HepG2 (cell line): ENCODE results near the gene ZG16. TPM values are rescaled to one million over a fixed set of nuclear protein-coding genes. Genes with fewer than 3 reads are reported as not detected.

ENCODE experiments used
- FOXC1 ChIP-seq: sonication (generic); formaldehyde crosslinking; IDR thresholded peaks from 2 replicates; pipeline ENCODE4 v1.8.0; 2022; ENCODE audit warnings: mild to moderate bottlenecking, missing genetic modification reagents, borderline replicate concordance
- JUND ChIP-seq: sonication (generic); formaldehyde crosslinking; IDR thresholded peaks from 2 replicates; pipeline ENCODE4 v1.8.0; 2022; ENCODE audit warnings: mild to moderate bottlenecking, missing genetic modification reagents
- KDM3A ChIP-seq: IDR thresholded peaks from 2 replicates; pipeline ENCODE4 v1.6.1; 2018; ENCODE audit warnings: low read depth, missing compliant biosample characterization
- NFKBIZ ChIP-seq: IDR thresholded peaks from 2 replicates; pipeline ENCODE4 v1.6.1; 2018; ENCODE audit warnings: missing genetic modification reagents, missing compliant biosample characterization
- NFYB ChIP-seq: sonication (generic); formaldehyde crosslinking; IDR thresholded peaks from 2 replicates; pipeline ENCODE4 v1.4.0; 2020; ENCODE audit warnings: missing genetic modification reagents
- ZFAT ChIP-seq: sonication (generic); formaldehyde crosslinking; conservative IDR thresholded peaks from 2 replicates; pipeline ENCODE4 v1.8.1; 2023; ENCODE audit warnings: missing genetic modification reagents, inconsistent platforms
- ZMYM4 ChIP-seq: sonication (generic); formaldehyde crosslinking; IDR thresholded peaks from 2 replicates; pipeline ENCODE4 v1.8.1; 2023; ENCODE audit warnings: mild to moderate bottlenecking, missing genetic modification reagents
- ZNF329 ChIP-seq: sonication (generic); formaldehyde crosslinking; IDR thresholded peaks from 2 replicates; pipeline ENCODE4 v1.9.0; 2021; ENCODE audit warnings: low read depth, mild to moderate bottlenecking, missing genetic modification reagents
- ZNF549 ChIP-seq: sonication (generic); formaldehyde crosslinking; IDR thresholded peaks from 2 replicates; pipeline ENCODE4 v1.5.0; 2020; ENCODE audit warnings: missing genetic modification reagents
- ZSCAN29 ChIP-seq: sonication (generic); formaldehyde crosslinking; conservative IDR thresholded peaks from 2 replicates; pipeline ENCODE4 v1.4.0; 2020; ENCODE audit warnings: mild to moderate bottlenecking, missing genetic modification reagents
- polyA plus RNA-seq, 8 experiments: library from polyadenylated mRNA; depleted of rRNA in 3 of 8; stranded (reverse) in 7 of 8; unstranded in 1 of 8; fragments of >200 nt; fragmentation: Illumina TruSeq in 4 of 8; extraction: Trizol in 4 of 8; gene quantifications; 2 replicates each; pipeline versions ENCODE4 v1.2.1 to v1.2.3, GENCODE V29; 2011 to 2016; ENCODE audit warnings: low read depth in 4 of 8, missing spikeins in 1 of 8, mixed read lengths in 1 of 8; ENCODE audit not compliant: insufficient read depth in 1 of 8
- total RNA-seq, 5 experiments: library from RNA; depleted of rRNA; stranded (reverse); fragments of >200 nt; fragmentation: Illumina TruSeq; extraction: Trizol; gene quantifications; 2 replicates each; pipeline ENCODE4 v1.2.3, GENCODE V29; 2016; ENCODE audit warnings: low read depth in 1 of 5
- TF ChIP-seq, protein P1 (sequence below): IDR thresholded peaks from 2 replicates; pipeline ENCODE4 v1.6.1; 2012; ENCODE audit warnings: inconsistent platforms
- TF ChIP-seq, protein P2 (sequence below): sonication (generic); formaldehyde crosslinking; IDR thresholded peaks from 2 replicates; pipeline ENCODE4 v1.8.0; 2022; ENCODE audit warnings: mild to moderate bottlenecking, missing genetic modification reagents, borderline replicate concordance
- TF ChIP-seq, protein P3 (sequence below): sonication (generic); formaldehyde crosslinking; IDR thresholded peaks from 2 replicates; pipeline ENCODE4 v1.4.0; 2020; ENCODE audit warnings: missing genetic modification reagents
- TF ChIP-seq, protein P4 (sequence below): sonication (generic); formaldehyde crosslinking; IDR thresholded peaks from 2 replicates; pipeline ENCODE4 v1.4.0; 2020; ENCODE audit warnings: low read depth, mild to moderate bottlenecking, missing genetic modification reagents
- TF ChIP-seq, protein P5 (sequence below): sonication (generic); formaldehyde crosslinking; IDR thresholded peaks from 2 replicates; pipeline ENCODE4 v1.4.0; 2020; ENCODE audit warnings: mild to moderate bottlenecking, missing genetic modification reagents
- TF ChIP-seq, protein P6 (sequence below): sonication (generic); formaldehyde crosslinking; IDR thresholded peaks from 2 replicates; pipeline ENCODE4 v1.9.0; 2022; ENCODE audit warnings: low read depth, missing genetic modification reagents

ZG16 gene
- total and polyA plus RNA-seq, 2 of the 13 experiments (the other 11 are each of a cell fraction or from before 2014, with no cell fraction given), result 0.04 to 0.07 TPM

DNA sequence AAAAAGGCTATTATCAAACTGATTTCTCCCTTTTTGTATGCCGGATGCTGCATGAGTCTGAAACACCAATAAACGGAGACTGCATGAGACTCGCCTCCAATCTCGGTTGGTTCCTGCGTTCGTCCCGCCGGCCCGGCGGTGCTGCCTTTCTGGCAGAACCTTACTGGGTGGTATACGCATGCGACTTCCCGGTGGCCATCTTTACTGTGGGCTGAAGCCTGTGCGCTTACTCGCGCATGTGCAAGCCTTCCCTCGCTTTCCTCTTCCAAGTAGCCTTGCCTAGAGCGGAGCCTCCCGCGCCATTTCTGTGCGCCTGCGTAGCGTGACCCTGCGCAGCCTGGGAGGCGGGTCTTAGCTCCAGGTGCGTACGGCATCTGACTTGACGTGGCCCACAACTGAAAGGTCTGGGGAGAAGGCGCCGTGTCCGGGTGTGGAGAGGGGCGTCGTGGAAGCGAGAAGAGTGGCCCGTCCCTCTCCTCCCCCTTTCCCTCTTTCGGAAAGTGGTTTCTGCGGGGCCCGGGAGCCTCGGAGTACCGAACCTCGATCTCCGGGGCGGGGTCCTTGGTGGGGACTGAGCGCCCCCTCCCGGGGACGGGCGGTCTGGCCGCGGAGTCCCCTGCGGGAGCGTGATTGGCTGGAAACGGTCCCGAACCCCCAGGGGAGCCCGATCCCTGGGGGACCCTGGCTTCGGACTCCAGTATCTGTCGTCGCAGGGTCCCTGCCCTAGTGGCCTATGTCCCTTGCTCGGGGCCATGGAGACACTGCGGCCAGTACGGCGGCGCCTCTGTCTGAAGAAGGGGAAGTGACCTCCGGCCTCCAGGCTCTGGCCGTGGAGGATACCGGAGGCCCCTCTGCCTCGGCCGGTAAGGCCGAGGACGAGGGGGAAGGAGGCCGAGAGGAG, 38.0 kb downstream of the ZG16 start, which contains the start of gene PAGR1 (continued):
- TF ChIP-seq, protein P1, sequence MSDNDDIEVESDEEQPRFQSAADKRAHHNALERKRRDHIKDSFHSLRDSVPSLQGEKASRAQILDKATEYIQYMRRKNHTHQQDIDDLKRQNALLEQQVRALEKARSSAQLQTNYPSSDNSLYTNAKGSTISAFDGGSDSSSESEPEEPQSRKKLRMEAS, result peak; percentile 95
- TF ChIP-seq, protein P2, sequence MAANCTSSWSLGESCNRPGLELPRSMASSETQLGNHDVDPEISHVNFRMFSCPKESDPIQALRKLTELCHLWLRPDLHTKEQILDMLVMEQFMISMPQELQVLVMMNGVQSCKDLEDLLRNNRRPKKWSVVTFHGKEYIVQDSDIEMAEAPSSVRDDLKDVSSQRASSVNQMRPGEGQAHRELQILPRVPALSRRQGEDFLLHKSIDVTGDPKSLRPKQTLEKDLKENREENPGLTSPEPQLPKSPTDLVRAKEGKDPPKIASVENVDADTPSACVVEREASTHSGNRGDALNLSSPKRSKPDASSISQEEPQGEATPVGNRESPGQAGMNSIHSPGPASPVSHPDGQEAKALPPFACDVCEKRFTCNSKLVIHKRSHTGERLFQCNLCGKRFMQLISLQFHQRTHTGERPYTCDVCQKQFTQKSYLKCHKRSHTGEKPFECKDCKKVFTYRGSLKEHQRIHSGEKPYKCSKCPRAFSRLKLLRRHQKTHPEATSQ (CRISPR knock-in tag), result no peak
- TF ChIP-seq ZNF549 (CRISPR knock-in tag) (no peak), NFKBIZ (CRISPR knock-in tag) (0 out of 2 replicates have a peak, but pooled peaks have one; percentile 29), NFYB (CRISPR knock-in tag) (peak; percentile 50; the same call in 1 of the 2 replicates), ZMYM4 (peak; percentile 82), KDM3A (CRISPR knock-in tag) (peak; percentile 85; the same call in 1 of the 2 replicates), ZFAT (CRISPR knock-in tag) (no peak), ZNF329 (CRISPR knock-in tag) (peak; percentile 52; the same call in 1 of the 2 replicates), ZSCAN29 (CRISPR knock-in tag) (no peak), FOXC1 (CRISPR knock-in tag) (0 out of 2 replicates have a peak, but pooled peaks have one; percentile 24), JUND (CRISPR knock-in tag) (0 out of 2 replicates have a peak, but pooled peaks have one; percentile 15)
- TF ChIP-seq, protein P3, sequence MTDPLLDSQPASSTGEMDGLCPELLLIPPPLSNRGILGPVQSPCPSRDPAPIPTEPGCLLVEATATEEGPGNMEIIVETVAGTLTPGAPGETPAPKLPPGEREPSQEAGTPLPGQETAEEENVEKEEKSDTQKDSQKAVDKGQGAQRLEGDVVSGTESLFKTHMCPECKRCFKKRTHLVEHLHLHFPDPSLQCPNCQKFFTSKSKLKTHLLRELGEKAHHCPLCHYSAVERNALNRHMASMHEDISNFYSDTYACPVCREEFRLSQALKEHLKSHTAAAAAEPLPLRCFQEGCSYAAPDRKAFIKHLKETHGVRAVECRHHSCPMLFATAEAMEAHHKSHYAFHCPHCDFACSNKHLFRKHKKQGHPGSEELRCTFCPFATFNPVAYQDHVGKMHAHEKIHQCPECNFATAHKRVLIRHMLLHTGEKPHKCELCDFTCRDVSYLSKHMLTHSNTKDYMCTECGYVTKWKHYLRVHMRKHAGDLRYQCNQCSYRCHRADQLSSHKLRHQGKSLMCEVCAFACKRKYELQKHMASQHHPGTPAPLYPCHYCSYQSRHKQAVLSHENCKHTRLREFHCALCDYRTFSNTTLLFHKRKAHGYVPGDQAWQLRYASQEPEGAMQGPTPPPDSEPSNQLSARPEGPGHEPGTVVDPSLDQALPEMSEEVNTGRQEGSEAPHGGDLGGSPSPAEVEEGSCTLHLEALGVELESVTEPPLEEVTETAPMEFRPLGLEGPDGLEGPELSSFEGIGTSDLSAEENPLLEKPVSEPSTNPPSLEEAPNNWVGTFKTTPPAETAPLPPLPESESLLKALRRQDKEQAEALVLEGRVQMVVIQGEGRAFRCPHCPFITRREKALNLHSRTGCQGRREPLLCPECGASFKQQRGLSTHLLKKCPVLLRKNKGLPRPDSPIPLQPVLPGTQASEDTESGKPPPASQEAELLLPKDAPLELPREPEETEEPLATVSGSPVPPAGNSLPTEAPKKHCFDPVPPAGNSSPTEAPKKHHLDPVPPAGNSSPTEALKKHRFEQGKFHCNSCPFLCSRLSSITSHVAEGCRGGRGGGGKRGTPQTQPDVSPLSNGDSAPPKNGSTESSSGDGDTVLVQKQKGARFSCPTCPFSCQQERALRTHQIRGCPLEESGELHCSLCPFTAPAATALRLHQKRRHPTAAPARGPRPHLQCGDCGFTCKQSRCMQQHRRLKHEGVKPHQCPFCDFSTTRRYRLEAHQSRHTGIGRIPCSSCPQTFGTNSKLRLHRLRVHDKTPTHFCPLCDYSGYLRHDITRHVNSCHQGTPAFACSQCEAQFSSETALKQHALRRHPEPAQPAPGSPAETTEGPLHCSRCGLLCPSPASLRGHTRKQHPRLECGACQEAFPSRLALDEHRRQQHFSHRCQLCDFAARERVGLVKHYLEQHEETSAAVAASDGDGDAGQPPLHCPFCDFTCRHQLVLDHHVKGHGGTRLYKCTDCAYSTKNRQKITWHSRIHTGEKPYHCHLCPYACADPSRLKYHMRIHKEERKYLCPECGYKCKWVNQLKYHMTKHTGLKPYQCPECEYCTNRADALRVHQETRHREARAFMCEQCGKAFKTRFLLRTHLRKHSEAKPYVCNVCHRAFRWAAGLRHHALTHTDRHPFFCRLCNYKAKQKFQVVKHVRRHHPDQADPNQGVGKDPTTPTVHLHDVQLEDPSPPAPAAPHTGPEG (CRISPR knock-in tag), result peak; percentile 98
- TF ChIP-seq, protein P4, sequence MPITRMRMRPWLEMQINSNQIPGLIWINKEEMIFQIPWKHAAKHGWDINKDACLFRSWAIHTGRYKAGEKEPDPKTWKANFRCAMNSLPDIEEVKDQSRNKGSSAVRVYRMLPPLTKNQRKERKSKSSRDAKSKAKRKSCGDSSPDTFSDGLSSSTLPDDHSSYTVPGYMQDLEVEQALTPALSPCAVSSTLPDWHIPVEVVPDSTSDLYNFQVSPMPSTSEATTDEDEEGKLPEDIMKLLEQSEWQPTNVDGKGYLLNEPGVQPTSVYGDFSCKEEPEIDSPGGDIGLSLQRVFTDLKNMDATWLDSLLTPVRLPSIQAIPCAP, result peak; percentile 64; the same call in 1 of the 2 replicates
- TF ChIP-seq, protein P5, sequence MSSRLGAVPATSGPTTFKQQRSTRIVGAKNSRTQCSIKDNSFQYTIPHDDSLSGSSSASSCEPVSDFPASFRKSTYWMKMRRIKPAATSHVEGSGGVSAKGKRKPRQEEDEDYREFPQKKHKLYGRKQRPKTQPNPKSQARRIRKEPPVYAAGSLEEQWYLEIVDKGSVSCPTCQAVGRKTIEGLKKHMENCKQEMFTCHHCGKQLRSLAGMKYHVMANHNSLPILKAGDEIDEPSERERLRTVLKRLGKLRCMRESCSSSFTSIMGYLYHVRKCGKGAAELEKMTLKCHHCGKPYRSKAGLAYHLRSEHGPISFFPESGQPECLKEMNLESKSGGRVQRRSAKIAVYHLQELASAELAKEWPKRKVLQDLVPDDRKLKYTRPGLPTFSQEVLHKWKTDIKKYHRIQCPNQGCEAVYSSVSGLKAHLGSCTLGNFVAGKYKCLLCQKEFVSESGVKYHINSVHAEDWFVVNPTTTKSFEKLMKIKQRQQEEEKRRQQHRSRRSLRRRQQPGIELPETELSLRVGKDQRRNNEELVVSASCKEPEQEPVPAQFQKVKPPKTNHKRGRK (CRISPR knock-in tag), result no peak
- TF ChIP-seq, protein P6, sequence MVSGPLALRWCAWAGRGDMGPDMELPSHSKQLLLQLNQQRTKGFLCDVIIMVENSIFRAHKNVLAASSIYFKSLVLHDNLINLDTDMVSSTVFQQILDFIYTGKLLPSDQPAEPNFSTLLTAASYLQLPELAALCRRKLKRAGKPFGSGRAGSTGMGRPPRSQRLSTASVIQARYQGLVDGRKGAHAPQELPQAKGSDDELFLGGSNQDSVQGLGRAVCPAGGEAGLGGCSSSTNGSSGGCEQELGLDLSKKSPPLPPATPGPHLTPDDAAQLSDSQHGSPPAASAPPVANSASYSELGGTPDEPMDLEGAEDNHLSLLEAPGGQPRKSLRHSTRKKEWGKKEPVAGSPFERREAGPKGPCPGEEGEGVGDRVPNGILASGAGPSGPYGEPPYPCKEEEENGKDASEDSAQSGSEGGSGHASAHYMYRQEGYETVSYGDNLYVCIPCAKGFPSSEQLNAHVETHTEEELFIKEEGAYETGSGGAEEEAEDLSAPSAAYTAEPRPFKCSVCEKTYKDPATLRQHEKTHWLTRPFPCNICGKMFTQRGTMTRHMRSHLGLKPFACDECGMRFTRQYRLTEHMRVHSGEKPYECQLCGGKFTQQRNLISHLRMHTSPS, result no peak
